Ectodermal cell (in vitro differentiated cells): ENCODE measurements around the gene AUTS2.

Experiments used
- H3K27ac ChIP-seq: 2 replicates; pipeline ENCODE4 v1.7.0; 2013; ENCODE audit warnings: mild to moderate bottlenecking, low read depth, low read length; ENCODE audit not compliant: insufficient read depth, poor library complexity, severe bottlenecking
- H3K27me3 ChIP-seq: 2 replicates; pipeline ENCODE4 v1.7.0; 2013; ENCODE audit warnings: mild to moderate bottlenecking, low read length; ENCODE audit not compliant: insufficient read depth, control insufficient read depth, poor library complexity, severe bottlenecking
- H3K36me3 ChIP-seq: one replicate; pipeline ENCODE4 v1.7.0; 2013; ENCODE audit warnings: low read length; ENCODE audit not compliant: control insufficient read depth, insufficient read depth
- H3K4me1 ChIP-seq: one replicate; pipeline ENCODE4 v1.7.0; 2013; ENCODE audit warnings: low read length; ENCODE audit not compliant: control insufficient read depth, insufficient read depth
- H3K4me3 ChIP-seq: 2 replicates; pipeline ENCODE4 v1.7.0; 2013; ENCODE audit warnings: low read depth, low read length, control low read depth; ENCODE audit not compliant: insufficient read depth
- H3K9me3 ChIP-seq: 2 replicates; pipeline ENCODE4 v1.7.0; 2013; ENCODE audit warnings: mild to moderate bottlenecking, low read length, moderate library complexity; ENCODE audit not compliant: control insufficient read depth
- WGBS, 2 experiments: methylation state at CpG; one replicate each; pipeline ENCODE4 v1.1.7; 2013; ENCODE audit warnings: missing lambda C conversion rate in 2 of 2; 5-methylcytosine and 5-hydroxymethylcytosine counted together

The AUTS2 gene

GRCh38 chr7:69968969-69969556, 370.8 kb downstream of the AUTS2 start:
- Histone ChIP-seq H3K27me3 (no peaks in the 10 kb centered on the region), H3K4me1 (peaks cover 12% of the 10 kb centered on the region), H3K9me3 (no peaks in the 10 kb centered on the region), H3K36me3 (no peaks in the 10 kb centered on the region), H3K27ac (no peak overlapping the region), H3K4me3 (no peak overlapping the region)
- WGBS, 2 experiments, result 74 to 94% methylated on average over 4 of the region's 4 CpGs

- H3K4me1 ChIP-seq, result peaks cover 7% of the 10 kb centered on the region
- WGBS, 2 experiments, result 90 to 94% methylated on average over 3 to 4 of the region's 4 CpGs
- H3K27ac ChIP-seq, result peak overlapping the region; percentile 64
- H3K36me3 ChIP-seq, result no peaks in the 10 kb centered on the region
- no peak overlapping the region for H3K4me3 ChIP-seq
- H3K9me3 ChIP-seq, result no peaks in the 10 kb centered on the region
- H3K27me3 ChIP-seq, result no peaks in the 10 kb centered on the region
Observed at GRCh38 chr7:69981646-69982045, 383.4 kb downstream of the AUTS2 start.

- Histone ChIP-seq H3K27ac (peak overlapping the region; percentile 64), H3K9me3 (no peaks in the 10 kb centered on the region), H3K4me1 (peaks cover 7% of the 10 kb centered on the region), H3K27me3 (no peaks in the 10 kb centered on the region), H3K4me3 (no peak overlapping the region), H3K36me3 (no peaks in the 10 kb centered on the region)
- WGBS, 2 experiments, result 6 to 20% methylated on average over 1 of the region's 1 CpG
Observed at GRCh38 chr7:69982197-69982596, 383.9 kb downstream of the AUTS2 start.

GRCh38 chr7:69989551-69989950, 391.3 kb downstream of the AUTS2 start:
- no peaks in the 10 kb centered on the region for H3K9me3 ChIP-seq
- H3K4me1 ChIP-seq, result no peaks in the 10 kb centered on the region
- H3K27me3 ChIP-seq, result no peaks in the 10 kb centered on the region
- H3K36me3 ChIP-seq, result no peaks in the 10 kb centered on the region
- no peak overlapping the region for H3K27ac ChIP-seq
- 93 to 97% methylated on average over 5 of the region's 5 CpGs for WGBS, 2 experiments
- no peak overlapping the region for H3K4me3 ChIP-seq

- H3K27me3 ChIP-seq, result no peaks in the 10 kb centered on the region
- 93 to 95% methylated on average over 4 of the region's 4 CpGs for WGBS, 2 experiments
- H3K27ac ChIP-seq, result no peak overlapping the region
- H3K9me3 ChIP-seq, result no peaks in the 10 kb centered on the region
- no peaks in the 10 kb centered on the region for H3K36me3 ChIP-seq
- no peaks in the 10 kb centered on the region for H3K4me1 ChIP-seq
- H3K4me3 ChIP-seq, result no peak overlapping the region
Observed at GRCh38 chr7:69992938-69993337, 394.7 kb downstream of the AUTS2 start.

- no peak overlapping the region for H3K4me3 ChIP-seq
- H3K27me3 ChIP-seq, result no peaks in the 10 kb centered on the region
- no peak overlapping the region for H3K27ac ChIP-seq
- H3K36me3 ChIP-seq, result no peaks in the 10 kb centered on the region
- no peaks in the 10 kb centered on the region for H3K4me1 ChIP-seq
- 95 to 100% methylated on average over 1 of the region's 1 CpG for WGBS, 2 experiments
- no peaks in the 10 kb centered on the region for H3K9me3 ChIP-seq
Observed at GRCh38 chr7:69994218-69994617, 395.9 kb downstream of the AUTS2 start.

- no peaks in the 10 kb centered on the region for H3K27me3 ChIP-seq
- H3K36me3 ChIP-seq, result no peaks in the 10 kb centered on the region
- WGBS, 2 experiments, result 91 to 94% methylated on average over 5 to 6 of the region's 7 CpGs
- no peak overlapping the region for H3K4me3 ChIP-seq
- no peaks in the 10 kb centered on the region for H3K4me1 ChIP-seq
- H3K27ac ChIP-seq, result no peak overlapping the region
- H3K9me3 ChIP-seq, result no peaks in the 10 kb centered on the region
Observed at GRCh38 chr7:69994886-69995542, 396.7 kb downstream of the AUTS2 start.

GRCh38 chr7:69996121-69996520, 397.8 kb downstream of the AUTS2 start:
- Histone ChIP-seq H3K4me1 (no peaks in the 10 kb centered on the region), H3K27me3 (no peaks in the 10 kb centered on the region), H3K36me3 (no peaks in the 10 kb centered on the region), H3K27ac (no peak overlapping the region), H3K9me3 (no peaks in the 10 kb centered on the region), H3K4me3 (no peak overlapping the region)
- 92 to 97% methylated on average over 2 of the region's 2 CpGs for WGBS, 2 experiments

- Histone ChIP-seq H3K9me3 (no peaks in the 10 kb centered on the region), H3K36me3 (no peaks in the 10 kb centered on the region), H3K4me3 (no peak overlapping the region), H3K27ac (no peak overlapping the region), H3K27me3 (no peaks in the 10 kb centered on the region), H3K4me1 (no peaks in the 10 kb centered on the region)
- WGBS, 2 experiments, result 85 to 92% methylated on average over 5 of the region's 5 CpGs
Observed at GRCh38 chr7:70000737-70001348, 402.6 kb downstream of the AUTS2 start.

GRCh38 chr7:70005480-70005879, 407.2 kb downstream of the AUTS2 start:
- H3K27me3 ChIP-seq, result no peaks in the 10 kb centered on the region
- no peaks in the 10 kb centered on the region for H3K4me1 ChIP-seq
- no peaks in the 10 kb centered on the region for H3K9me3 ChIP-seq
- no peak overlapping the region for H3K27ac ChIP-seq
- 88 to 90% methylated on average over 2 of the region's 2 CpGs for WGBS, 2 experiments
- H3K36me3 ChIP-seq, result no peaks in the 10 kb centered on the region
- H3K4me3 ChIP-seq, result no peak overlapping the region
